Keratinocyte (primary cell): ENCODE measurements around the gene CDC42EP5. TPM values are rescaled to one million over a fixed set of nuclear protein-coding genes. Genes with fewer than 3 reads are reported as not detected.

Source experiments
- DNase-seq: peaks from one replicate; pipeline ENCODE4 v3.0.0-alpha.2; 2011; ENCODE audit warnings: low read depth, missing footprints, low spot score
- FAIRE-seq: peaks from 2 replicates; lab custom pipeline; 2011; peaks lifted over from hg19 to GRCh38; lab: Jason Lieb, UNC
- H2AFZ ChIP-seq: 2 replicates; pipeline ENCODE4 v1.6.0; 2012; ENCODE audit warnings: low read length, control low read depth, inconsistent platforms; ENCODE audit not compliant: control insufficient read depth
- H3K27ac ChIP-seq: 2 replicates; pipeline ENCODE4 v1.5.1; 2011; ENCODE audit warnings: low read length; ENCODE audit not compliant: control insufficient read depth, insufficient read depth
- H3K27me3 ChIP-seq: 3 replicates; pipeline ENCODE4 v1.6.0; 2011; ENCODE audit warnings: low read length; ENCODE audit not compliant: control insufficient read depth, insufficient read depth; ENCODE audit errors: extremely low read depth
- H3K36me3 ChIP-seq, 2 experiments: 2 replicates in 1 of 2; 3 replicates in 1 of 2; pipeline ENCODE4 v1.5.1; 2011; ENCODE audit warnings: low read length in 2 of 2, mild to moderate bottlenecking in 1 of 2; ENCODE audit not compliant: control insufficient read depth in 2 of 2, insufficient read depth in 2 of 2; ENCODE audit errors: extremely low read depth in 1 of 2
- H3K4me1 ChIP-seq: 3 replicates; pipeline ENCODE4 v1.5.1; 2011; ENCODE audit warnings: low read length; ENCODE audit not compliant: control insufficient read depth, insufficient read depth; ENCODE audit errors: extremely low read depth
- H3K4me2 ChIP-seq: 3 replicates; pipeline ENCODE4 v1.6.0; 2011; ENCODE audit warnings: low read depth, low read length; ENCODE audit not compliant: control insufficient read depth, insufficient read depth; ENCODE audit errors: extremely low read depth
- H3K4me3 ChIP-seq, 3 experiments: fragments of 200-600 bp in 1 of 3; sonication (generic) in 1 of 3; 2 replicates in 2 of 3; 3 replicates in 1 of 3; pipeline ENCODE4 v1.5.1; 2011 to 2016; ENCODE audit warnings: low read length in 3 of 3, mild to moderate bottlenecking in 3 of 3, control low read depth in 2 of 3, inconsistent platforms in 1 of 3, low read depth in 1 of 3, mixed read lengths in 1 of 3, mixed run types in 1 of 3, moderate library complexity in 1 of 3; ENCODE audit not compliant: control insufficient read depth in 2 of 3, insufficient read depth in 2 of 3; ENCODE audit errors: extremely low read depth in 1 of 3
- H3K79me2 ChIP-seq: 2 replicates; pipeline ENCODE4 v1.6.0; 2012; ENCODE audit warnings: low read length; ENCODE audit not compliant: control insufficient read depth, insufficient read depth
- H3K9ac ChIP-seq: 3 replicates; pipeline ENCODE4 v1.6.0; 2011; ENCODE audit warnings: low read length; ENCODE audit not compliant: control insufficient read depth, insufficient read depth; ENCODE audit errors: extremely low read depth
- H3K9me1 ChIP-seq: 3 replicates; pipeline ENCODE4 v1.6.0; 2011; ENCODE audit warnings: low read length; ENCODE audit not compliant: control insufficient read depth, insufficient read depth; ENCODE audit errors: extremely low read depth
- H3K9me3 ChIP-seq: 2 replicates; pipeline ENCODE4 v1.5.1; 2012; ENCODE audit warnings: low read depth, low read length; ENCODE audit not compliant: control insufficient read depth
- H4K20me1 ChIP-seq: 3 replicates; pipeline ENCODE4 v1.6.0; 2011; ENCODE audit warnings: low read length; ENCODE audit not compliant: control insufficient read depth, insufficient read depth; ENCODE audit errors: extremely low read depth
- EZH2 ChIP-seq: IDR thresholded peaks from one replicate; pipeline ENCODE4 v1.6.1; 2012; ENCODE audit warnings: inconsistent platforms, mild to moderate bottlenecking, low read length, moderate library complexity
- dilution Hi-C: fragments of 300-500 bp; cut with MboI; formaldehyde crosslinking; loops from one replicate; pipeline ENCODE4 v1.7.0; 2020; ENCODE audit warnings: low sequenced_read_pairs; ENCODE audit not compliant: extremely low pct_ligation_motif_present
- polyA minus RNA-seq, 3 experiments: library from RNA; depleted of rRNA, polyadenylated mRNA; stranded (reverse); fragments of >200 nt; gene quantifications; 1 replicate in 1 of 3; 2 replicates in 1 of 3; 3 replicates in 1 of 3; pipeline ENCODE4 v1.2.3, GENCODE V29; 2011
- polyA plus RNA-seq, 5 experiments: library from polyadenylated mRNA; depleted of rRNA in 3 of 5; stranded (reverse) in 3 of 5; stranded (forward) in 1 of 5; unstranded in 1 of 5; fragments of >200 nt; gene quantifications; 1 replicate in 1 of 5; 2 replicates in 3 of 5; 3 replicates in 1 of 5; pipeline versions ENCODE4 v1.2.1 to v1.2.3, GENCODE V29; 2011 to 2012; ENCODE audit warnings: missing spikeins in 2 of 5, low read depth in 1 of 5, low replicate concordance in 1 of 5
- TF ChIP-seq, protein P1 (sequence below), 3 experiments: IDR thresholded peaks in 1 of 3; conservative IDR thresholded peaks in 1 of 3; optimal IDR thresholded peaks in 1 of 3; 2 replicates in 2 of 3; 3 replicates in 1 of 3; pipeline versions ENCODE3 to v1.5.1; 2011; ENCODE audit warnings: low read length in 3 of 3, mild to moderate bottlenecking in 3 of 3, moderate library complexity in 2 of 3, control low read depth in 1 of 3, inconsistent platforms in 1 of 3; ENCODE audit not compliant: insufficient read depth in 2 of 3; ENCODE audit errors: extremely low read depth in 1 of 3

CDC42EP5 gene
- polyA plus RNA-seq (8.6 to 16.4 TPM (median 9.4 TPM) in 3 replicates), polyA minus RNA-seq (0.67 to 1.7 TPM (median 1.2 TPM) in 3 replicates)
- polyA plus RNA-seq (2011; ENCODE audit: low read depth), result 4.4 TPM
- 4.9 and 31.9 TPM in 2 replicates for polyA plus RNA-seq (2011; cell fraction: cytosol; rRNA removed)
- polyA plus RNA-seq (2011; cell fraction: nucleus; rRNA removed), result 4.2 and 13.3 TPM in 2 replicates
- polyA plus RNA-seq (2012; ENCODE audit: low replicate concordance), result 19.2 and 29.7 TPM in 2 replicates
- polyA minus RNA-seq (2011; cell fraction: cytosol; rRNA and poly(A)+ RNA removed), result 34.3 TPM
- 3.3 and 3.6 TPM in 2 replicates for polyA minus RNA-seq (2011; cell fraction: nucleus; rRNA and poly(A)+ RNA removed)

DNA sequence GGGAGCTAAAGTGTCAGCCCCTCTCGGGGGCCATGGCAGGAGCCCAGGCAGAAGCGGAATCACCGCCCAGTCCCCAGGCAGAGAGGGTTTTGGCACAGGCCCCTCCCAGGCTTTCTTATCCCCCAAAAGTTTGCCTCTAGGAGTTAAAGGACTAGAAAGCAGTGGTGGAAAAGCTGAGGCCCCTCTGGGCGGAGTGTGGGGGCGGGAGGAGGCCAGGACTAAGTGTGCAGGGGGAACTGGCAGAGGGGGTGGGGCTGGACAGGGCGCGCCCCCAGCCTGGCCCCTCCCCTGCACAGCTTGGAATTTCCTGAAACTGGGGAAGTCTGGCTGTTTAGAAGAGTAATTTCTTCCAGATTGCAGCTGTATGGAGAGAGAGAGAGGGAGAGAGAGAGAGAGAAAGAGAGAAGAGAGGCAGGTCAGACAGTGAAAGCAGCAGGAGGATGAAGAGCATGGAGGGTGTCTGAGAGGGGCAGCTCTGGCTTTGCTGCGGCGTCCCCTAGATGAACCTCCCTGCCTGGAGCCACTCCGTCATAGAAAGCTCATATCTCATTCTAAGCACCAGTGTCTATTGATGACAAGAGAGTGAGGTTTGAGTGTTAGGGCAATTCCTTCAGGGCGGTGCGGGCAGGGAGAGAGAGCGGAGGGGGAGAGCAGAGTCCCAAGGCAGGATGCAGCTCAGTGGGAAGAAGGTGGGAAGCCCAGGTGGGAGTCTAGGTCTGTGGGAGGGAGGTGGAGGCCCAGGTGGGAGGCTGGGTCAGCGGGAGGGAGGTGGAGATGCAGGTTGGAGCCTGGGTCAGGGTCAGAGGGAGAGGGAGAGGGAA is at the start of gene CDC42EP5:
TSS of gene CDC42EP5 (minus strand) at position 226 of the 821 bp plus-strand sequence. CDS start 7,749 bp downstream, outside the sequence.
- peak within 1 kb of the TSS; percentile 53 to 85 (median 61) for H3K4me3 ChIP-seq
- no peaks in the 10 kb centered on the region for H3K9me1 ChIP-seq
- H3K4me2 ChIP-seq, result peak within 1 kb of the TSS; percentile 78
- peak within 1 kb of the TSS; percentile 64 for H3K9ac ChIP-seq
- H4K20me1 ChIP-seq, result no peaks in the 10 kb centered on the region
- dilution Hi-C loops, result no loop called here
- no peaks in the 10 kb centered on the region for H3K36me3 ChIP-seq
- peaks cover 9% of the 10 kb centered on the region for H3K79me2 ChIP-seq
- no peaks in the 10 kb centered on the region for H3K9me3 ChIP-seq
- FAIRE-seq (peak; percentile 63), DNase-seq (no peak)
- peak within 1 kb of the TSS; percentile 26 for H3K27ac ChIP-seq
- H2AFZ ChIP-seq, result peak within 1 kb of the TSS; percentile 96
- TF ChIP-seq, protein P1, sequence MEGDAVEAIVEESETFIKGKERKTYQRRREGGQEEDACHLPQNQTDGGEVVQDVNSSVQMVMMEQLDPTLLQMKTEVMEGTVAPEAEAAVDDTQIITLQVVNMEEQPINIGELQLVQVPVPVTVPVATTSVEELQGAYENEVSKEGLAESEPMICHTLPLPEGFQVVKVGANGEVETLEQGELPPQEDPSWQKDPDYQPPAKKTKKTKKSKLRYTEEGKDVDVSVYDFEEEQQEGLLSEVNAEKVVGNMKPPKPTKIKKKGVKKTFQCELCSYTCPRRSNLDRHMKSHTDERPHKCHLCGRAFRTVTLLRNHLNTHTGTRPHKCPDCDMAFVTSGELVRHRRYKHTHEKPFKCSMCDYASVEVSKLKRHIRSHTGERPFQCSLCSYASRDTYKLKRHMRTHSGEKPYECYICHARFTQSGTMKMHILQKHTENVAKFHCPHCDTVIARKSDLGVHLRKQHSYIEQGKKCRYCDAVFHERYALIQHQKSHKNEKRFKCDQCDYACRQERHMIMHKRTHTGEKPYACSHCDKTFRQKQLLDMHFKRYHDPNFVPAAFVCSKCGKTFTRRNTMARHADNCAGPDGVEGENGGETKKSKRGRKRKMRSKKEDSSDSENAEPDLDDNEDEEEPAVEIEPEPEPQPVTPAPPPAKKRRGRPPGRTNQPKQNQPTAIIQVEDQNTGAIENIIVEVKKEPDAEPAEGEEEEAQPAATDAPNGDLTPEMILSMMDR (optimal IDR thresholded peaks at IDR 0.05 in 1 of 3, IDR thresholded peaks at IDR 0.05 in 1 of 3, conservative IDR thresholded peaks at IDR 0.05 in 1 of 3; ENCODE audit: extremely low read depth in 1 of 3, insufficient read depth in 2 of 3, low read length in 3 of 3), result no peak
- no peak for TF ChIP-seq EZH2
- H3K27me3 ChIP-seq, result no peaks in the 10 kb centered on the region
- H3K4me1 ChIP-seq, result peaks cover 28% of the 10 kb centered on the region

DNA sequence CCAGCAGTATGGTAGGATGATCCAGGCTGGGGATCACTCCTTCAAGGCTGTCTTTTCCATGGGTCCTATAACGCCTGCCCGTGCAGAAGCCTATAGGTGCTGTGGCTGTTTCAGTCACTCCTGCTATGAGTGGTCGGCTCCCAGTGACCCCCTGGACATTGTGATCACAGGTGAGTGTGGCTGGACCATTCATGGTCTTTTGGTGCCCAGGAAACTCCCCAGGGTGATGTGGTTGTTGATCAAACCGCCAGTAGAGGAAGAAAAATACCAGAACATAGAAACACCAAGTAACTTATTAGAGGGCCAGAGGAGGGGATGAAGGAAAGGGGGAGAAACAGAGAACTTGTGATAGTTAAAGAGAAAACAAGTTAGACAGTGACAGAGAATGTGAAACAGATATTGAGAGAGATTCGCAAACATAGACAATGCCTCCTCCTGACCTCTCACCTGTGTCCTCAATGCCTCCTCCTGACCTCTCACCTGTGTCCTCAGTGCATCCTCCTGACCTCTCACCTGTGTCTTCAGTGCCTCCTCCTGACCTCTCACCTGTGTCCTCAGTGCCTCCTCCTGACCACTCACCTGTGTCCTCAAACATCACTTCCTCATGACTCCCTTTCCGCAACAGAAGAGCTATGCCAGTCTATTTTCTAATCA is 48.9 kb upstream of the CDC42EP5 start:
- FAIRE-seq (no peak), DNase-seq (no peak)
- Histone ChIP-seq H3K4me2 (no peak overlapping the region), H3K9me3 (no peaks in the 10 kb centered on the region), H3K9ac (no peak overlapping the region), H3K9me1 (no peaks in the 10 kb centered on the region), H3K79me2 (no peaks in the 10 kb centered on the region), H2AFZ (no peak overlapping the region), H3K4me3 (no peak overlapping the region), H4K20me1 (no peaks in the 10 kb centered on the region), H3K27ac (no peak overlapping the region), H3K27me3 (no peaks in the 10 kb centered on the region), H3K36me3 (no peaks in the 10 kb centered on the region), H3K4me1 (no peaks in the 10 kb centered on the region)
- TF ChIP-seq, protein P1 (optimal IDR thresholded peaks at IDR 0.05 in 1 of 3, IDR thresholded peaks at IDR 0.05 in 1 of 3, conservative IDR thresholded peaks at IDR 0.05 in 1 of 3; ENCODE audit: extremely low read depth in 1 of 3, insufficient read depth in 2 of 3, low read length in 3 of 3), result no peak
- TF ChIP-seq EZH2, result no peak
- dilution Hi-C loops, result no loop called here
